Measurements from ENCODE around the gene RBMS3.
A peak's percentile ranks its signal among the peaks of the same experiment; 100 is the strongest.

- TF ChIP-seq, protein P1, sequence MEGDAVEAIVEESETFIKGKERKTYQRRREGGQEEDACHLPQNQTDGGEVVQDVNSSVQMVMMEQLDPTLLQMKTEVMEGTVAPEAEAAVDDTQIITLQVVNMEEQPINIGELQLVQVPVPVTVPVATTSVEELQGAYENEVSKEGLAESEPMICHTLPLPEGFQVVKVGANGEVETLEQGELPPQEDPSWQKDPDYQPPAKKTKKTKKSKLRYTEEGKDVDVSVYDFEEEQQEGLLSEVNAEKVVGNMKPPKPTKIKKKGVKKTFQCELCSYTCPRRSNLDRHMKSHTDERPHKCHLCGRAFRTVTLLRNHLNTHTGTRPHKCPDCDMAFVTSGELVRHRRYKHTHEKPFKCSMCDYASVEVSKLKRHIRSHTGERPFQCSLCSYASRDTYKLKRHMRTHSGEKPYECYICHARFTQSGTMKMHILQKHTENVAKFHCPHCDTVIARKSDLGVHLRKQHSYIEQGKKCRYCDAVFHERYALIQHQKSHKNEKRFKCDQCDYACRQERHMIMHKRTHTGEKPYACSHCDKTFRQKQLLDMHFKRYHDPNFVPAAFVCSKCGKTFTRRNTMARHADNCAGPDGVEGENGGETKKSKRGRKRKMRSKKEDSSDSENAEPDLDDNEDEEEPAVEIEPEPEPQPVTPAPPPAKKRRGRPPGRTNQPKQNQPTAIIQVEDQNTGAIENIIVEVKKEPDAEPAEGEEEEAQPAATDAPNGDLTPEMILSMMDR (IDR thresholded peaks at IDR 0.05) = peak in 2 of 3 donors; percentile 59 to 78
- TF ChIP-seq POLR2A (IDR thresholded peaks at IDR 0.05) (no peak), EP300 (IDR thresholded peaks at IDR 0.05) (no peak)
Observed at GRCh38 chr3:30042274-30042859, 761.5 kb downstream of the RBMS3 start.
